H1 (cell line): ENCODE measurements around the gene SBF1. TPM values are rescaled to one million over a fixed set of nuclear protein-coding genes. Genes with fewer than 3 reads are reported as not detected.

Source experiments
- CTCF ChIA-PET: fragments of 300-600 bp; sonication (Branson Sonifier 250); formaldehyde crosslinking; loops from one replicate; lab custom pipeline; 2021; ENCODE audit not compliant: partially characterized antibody; lab: Charles Lee
- POLR2A ChIA-PET: fragments of 300-600 bp; sonication (Branson Sonifier 250); formaldehyde crosslinking; loops from one replicate; lab custom pipeline; 2021; ENCODE audit warnings: inconsistent platforms; ENCODE audit not compliant: partially characterized antibody; lab: Charles Lee
- DNase-seq, 2 experiments: peaks; one replicate each; pipeline versions ENCODE4 v3.0.0 to v3.0.0-alpha.2; 2010 to 2022; ENCODE audit warnings: low spot score in 2 of 2, low read depth in 1 of 2, mixed read lengths in 1 of 2
- FAIRE-seq: peaks from 2 replicates; lab custom pipeline; 2011; peaks lifted over from hg19 to GRCh38; lab: Jason Lieb, UNC
- H2AFZ ChIP-seq: 2 replicates; pipeline ENCODE4 v1.8.1; 2012; ENCODE audit warnings: low read length, inconsistent platforms
- H2AK5ac ChIP-seq: 2 replicates; pipeline ENCODE4 v1.6.1; 2013; ENCODE audit warnings: low read depth, low read length
- H2BK120ac ChIP-seq: replicated peaks from 2 replicates; pipeline ENCODE3; 2013; ENCODE audit warnings: low read depth, low read length, inconsistent platforms
- H2BK12ac ChIP-seq: 2 replicates; pipeline ENCODE4 v1.6.1; 2013; ENCODE audit warnings: low read depth, low read length
- H2BK15ac ChIP-seq: 2 replicates; pipeline ENCODE4 v1.6.1; 2013; ENCODE audit warnings: low read length
- H2BK20ac ChIP-seq: 2 replicates; pipeline ENCODE4 v1.6.1; 2013; ENCODE audit warnings: low read length
- H2BK5ac ChIP-seq: 2 replicates; pipeline ENCODE4 v1.6.1; 2013; ENCODE audit warnings: low read depth, low read length
- H3K14ac ChIP-seq: 2 replicates; pipeline ENCODE4 v1.6.1; 2013; ENCODE audit warnings: inconsistent platforms; ENCODE audit not compliant: insufficient read length
- H3K18ac ChIP-seq: 2 replicates; pipeline ENCODE4 v1.6.1; 2013; ENCODE audit warnings: low read length; ENCODE audit errors: extremely low read depth
- H3K23ac ChIP-seq: 2 replicates; pipeline ENCODE4 v1.6.1; 2013; ENCODE audit warnings: inconsistent platforms; ENCODE audit not compliant: insufficient read length
- H3K23me2 ChIP-seq: 2 replicates; pipeline ENCODE4 v1.6.1; 2013; ENCODE audit warnings: low read depth, low read length
- H3K27ac ChIP-seq: 2 replicates; pipeline ENCODE4 v1.6.1; 2011; ENCODE audit warnings: low read depth, low read length, inconsistent platforms
- H3K27me3 ChIP-seq, 4 experiments: replicated peaks in 1 of 4; 1 replicate in 1 of 4; 2 replicates in 3 of 4; pipeline versions ENCODE4 v1.6.1 to v1.8.1; 2011 to 2013; ENCODE audit warnings: low read length in 3 of 4, mild to moderate bottlenecking in 3 of 4, inconsistent platforms in 2 of 4, mixed read lengths in 2 of 4, moderate library complexity in 1 of 4; ENCODE audit not compliant: control insufficient read depth in 3 of 4, insufficient read depth in 3 of 4; ENCODE audit errors: extremely low read depth in 1 of 4
- H3K36me3 ChIP-seq, 4 experiments: 2 replicates each; pipeline versions ENCODE4 v1.6.1 to v1.8.1; 2011 to 2013; ENCODE audit warnings: mild to moderate bottlenecking in 4 of 4, low read length in 3 of 4, moderate library complexity in 2 of 4, control low read depth in 1 of 4, inconsistent platforms in 1 of 4; ENCODE audit not compliant: insufficient read depth in 4 of 4, control insufficient read depth in 2 of 4
- H3K4ac ChIP-seq: replicated peaks from 2 replicates; pipeline ENCODE3; 2013; ENCODE audit warnings: low read length, low read depth, mixed read lengths, inconsistent platforms; ENCODE audit not compliant: insufficient read length
- H3K4me1 ChIP-seq, 4 experiments: replicated peaks in 1 of 4; 1 replicate in 1 of 4; 2 replicates in 3 of 4; pipeline versions ENCODE4 v1.6.1 to v1.8.1; 2011 to 2013; ENCODE audit warnings: low read length in 3 of 4, inconsistent platforms in 2 of 4, mixed read lengths in 1 of 4; ENCODE audit not compliant: insufficient read depth in 4 of 4, control insufficient read depth in 3 of 4
- H3K4me2 ChIP-seq, 2 experiments: 2 replicates each; pipeline versions ENCODE4 v1.6.1 to v1.8.1; 2011 to 2013; ENCODE audit warnings: low read depth in 2 of 2, low read length in 2 of 2, control low read depth in 1 of 2, inconsistent platforms in 1 of 2, mild to moderate bottlenecking in 1 of 2; ENCODE audit not compliant: insufficient read depth in 1 of 2
- H3K4me3 ChIP-seq, 4 experiments: fragments of 200-600, 300-600 bp in 1 of 4; sonication (generic), shearing (Covaris generic), sonication (Bioruptor Twin) in 1 of 4; 2 replicates each; pipeline versions ENCODE4 v1.5.1 to v1.8.1; 2011 to 2016; ENCODE audit warnings: low read length in 4 of 4, low read depth in 3 of 4, control low read depth in 2 of 4, inconsistent platforms in 2 of 4, mild to moderate bottlenecking in 2 of 4, mixed read lengths in 1 of 4, moderate library complexity in 1 of 4; ENCODE audit not compliant: insufficient read depth in 2 of 4; ENCODE audit errors: extremely low read depth in 1 of 4
- H3K56ac ChIP-seq: replicated peaks from 2 replicates; pipeline ENCODE3; 2013; ENCODE audit warnings: low read depth, mild to moderate bottlenecking, mixed read lengths, low read length, inconsistent platforms; ENCODE audit not compliant: insufficient read length
- H3K79me1 ChIP-seq: 2 replicates; pipeline ENCODE4 v1.6.1; 2013; ENCODE audit warnings: low read depth, low read length, control low read depth
- H3K79me2 ChIP-seq, 2 experiments: 2 replicates each; pipeline versions ENCODE4 v1.6.1 to v1.8.1; 2012 to 2013; ENCODE audit warnings: low read length in 2 of 2, mild to moderate bottlenecking in 2 of 2, inconsistent platforms in 1 of 2; ENCODE audit not compliant: insufficient read depth in 2 of 2, control insufficient read depth in 1 of 2
- H3K9ac ChIP-seq, 4 experiments: replicated peaks in 1 of 4; 1 replicate in 1 of 4; 2 replicates in 3 of 4; pipeline versions ENCODE4 v1.6.1 to v1.8.1; 2011 to 2013; ENCODE audit warnings: low read depth in 3 of 4, low read length in 3 of 4, control low read depth in 2 of 4, mild to moderate bottlenecking in 2 of 4, moderate library complexity in 2 of 4, inconsistent platforms in 1 of 4; ENCODE audit errors: extremely low read depth in 1 of 4
- H3K9me3 ChIP-seq, 2 experiments: 2 replicates each; pipeline versions ENCODE4 v1.6.1 to v1.8.1; 2012 to 2013; ENCODE audit warnings: mild to moderate bottlenecking in 2 of 2, moderate library complexity in 2 of 2, control low read depth in 1 of 2, inconsistent platforms in 1 of 2, low read depth in 1 of 2, low read length in 1 of 2, mixed read lengths in 1 of 2; ENCODE audit not compliant: insufficient read depth in 2 of 2
- H4K20me1 ChIP-seq, 2 experiments: replicated peaks in 1 of 2; 2 replicates each; pipeline versions ENCODE3 to v1.8.1; 2011 to 2013; ENCODE audit warnings: inconsistent platforms in 2 of 2, low read length in 2 of 2, mild to moderate bottlenecking in 1 of 2; ENCODE audit not compliant: insufficient read depth in 2 of 2, control insufficient read depth in 1 of 2
- H4K5ac ChIP-seq: 2 replicates; pipeline ENCODE4 v1.6.1; 2013; ENCODE audit warnings: low read length, low read depth, mixed read lengths, inconsistent platforms; ENCODE audit not compliant: insufficient read length
- H4K8ac ChIP-seq: 2 replicates; pipeline ENCODE4 v1.8.0; 2013; ENCODE audit warnings: mild to moderate bottlenecking, moderate library complexity, low read length, inconsistent platforms; ENCODE audit not compliant: insufficient read depth; ENCODE audit errors: extremely low read depth
- H4K91ac ChIP-seq: replicated peaks from 2 replicates; pipeline ENCODE3; 2013; ENCODE audit warnings: low read length, mixed read lengths, inconsistent platforms; ENCODE audit not compliant: insufficient read length
- NRF1 ChIP-seq: IDR thresholded peaks from 2 replicates; pipeline ENCODE4 v1.6.1; 2011; ENCODE audit warnings: mild to moderate bottlenecking, low read depth, low read length, improper control_type of control experiment
- RNF2 ChIP-seq: fragments of 200-900, 300-1000 bp; sonication (generic); IDR thresholded peaks from 2 replicates; pipeline ENCODE4 v1.7.1; 2016; ENCODE audit warnings: borderline replicate concordance, low read depth, mild to moderate bottlenecking, antibody characterized with exemption, low read length; ENCODE audit not compliant: poor library complexity, severe bottlenecking; ENCODE audit errors: missing control alignments
- WGBS, 2 experiments: shearing (Covaris generic) in 1 of 2; methylation state at CpG; one replicate each; pipeline versions ENCODE4 v1.1.6 to v1.1.7; 2013 to 2015; ENCODE audit warnings: low lambda C conversion rate in 2 of 2, mixed read lengths in 2 of 2, inconsistent platforms in 1 of 2, low coverage in 1 of 2, missing lambda C conversion rate in 1 of 2; ENCODE audit not compliant: insufficient replicate concordance in 2 of 2, insufficient coverage in 1 of 2, insufficient read length in 1 of 2; ENCODE audit errors: extremely low coverage in 1 of 2, missing lambda C conversion rate in 1 of 2; 5-methylcytosine and 5-hydroxymethylcytosine counted together
- polyA plus RNA-seq, 7 experiments: library from polyadenylated mRNA; depleted of rRNA in 3 of 7; stranded (reverse) in 5 of 7; unstranded in 2 of 7; fragments of >200 nt in 5 of 7; fragments of 200-250 nt in 2 of 7; gene quantifications; 1 replicate in 5 of 7; 2 replicates in 1 of 7; 4 replicates in 1 of 7; pipeline versions ENCODE4 v1.2.1 to v1.2.3, GENCODE V29; 2011 to 2013; ENCODE audit warnings: missing spikeins in 2 of 7, mixed read lengths in 2 of 7
- total RNA-seq: library from RNA; stranded (reverse); fragmentation: NEBNext Ultra II Directional; extraction: Animal tissue kit (Norgen Biotek cat#: 25700); gene quantifications from 2 replicates; pipeline ENCODE4 v1.2.1, GENCODE V29; 2021
- TF ChIP-seq, protein P1 (sequence below): IDR thresholded peaks from 2 replicates; pipeline ENCODE4 v1.6.1; 2011; ENCODE audit warnings: low read depth, mild to moderate bottlenecking, low read length; ENCODE audit not compliant: insufficient read depth

Gene SBF1
- total and polyA plus RNA-seq, 2 of the 8 experiments (the other 6 are each of a cell fraction or from before 2014, with no cell fraction given), result 29.1 to 71.5 TPM

DNA sequence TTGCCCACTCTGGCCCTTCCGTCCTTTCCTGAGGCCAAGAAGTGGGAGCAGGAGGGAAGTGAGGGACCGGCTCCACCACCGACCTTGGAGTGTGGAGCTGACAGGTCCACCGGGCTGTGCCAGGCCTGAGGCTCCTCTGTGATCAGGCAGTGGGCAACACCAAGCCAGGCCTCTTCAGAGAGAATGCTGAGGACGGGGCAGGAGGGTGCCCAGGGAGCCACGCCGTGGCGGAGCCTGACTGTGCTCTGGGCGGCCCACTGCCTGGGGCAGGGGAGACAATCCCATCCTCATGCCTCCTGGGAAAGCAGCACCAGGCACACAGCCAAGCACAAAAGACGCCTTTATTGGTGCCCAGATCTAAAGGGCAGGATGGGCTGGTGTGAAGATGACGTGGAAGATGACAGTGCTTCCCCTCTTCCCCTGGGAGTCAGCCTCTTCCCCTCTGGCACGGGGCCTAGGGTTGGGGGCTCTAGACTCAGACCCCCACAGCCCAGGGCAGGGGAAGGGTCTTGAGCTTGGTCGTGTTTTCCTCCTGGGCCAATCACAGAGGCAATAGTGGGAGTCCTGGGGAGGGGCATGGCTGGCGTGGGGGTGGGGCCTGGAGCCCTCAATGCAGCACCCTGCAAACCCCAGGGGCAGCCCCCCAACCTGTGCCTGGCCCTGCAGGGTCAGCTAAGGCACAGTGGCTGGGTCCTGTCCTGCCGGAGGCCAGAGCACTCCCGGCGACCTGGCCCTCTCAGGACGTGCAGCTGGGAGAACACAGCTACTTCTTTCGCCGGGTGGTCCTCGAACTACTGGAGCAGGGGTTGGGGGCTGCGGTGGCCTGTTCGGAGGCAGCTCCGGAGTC, 28.0 kb upstream of the SBF1 start:
- Histone ChIP-seq H3K79me1 (peaks cover 3% of the 10 kb centered on the region; the same call in 1 of the 2 replicates), H4K8ac (no peak overlapping the region; the same call in 1 of the 2 replicates), H2BK20ac (no peak overlapping the region), H3K27ac (no peak overlapping the region), H3K4ac (no peak overlapping the region), H4K20me1 (peaks cover 0 to 13% of the 10 kb centered on the region in 2 experiments), H2BK12ac (no peak overlapping the region), H3K23ac (no peak overlapping the region), H3K4me3 (no peak overlapping the region), H4K5ac (no peak overlapping the region), H3K9me3 (no peaks in the 10 kb centered on the region), H3K27me3 (no peaks in the 10 kb centered on the region), H3K23me2 (peaks cover 7% of the 10 kb centered on the region; the same call in 1 of the 2 replicates), H3K79me2 (no peaks in the 10 kb centered on the region), H2BK15ac (no peak overlapping the region), H3K4me2 (no peak overlapping the region), H3K56ac (no peak overlapping the region), H2BK120ac (no peak overlapping the region), H3K14ac (no peak overlapping the region), H4K91ac (no peak overlapping the region), H3K36me3 (peaks cover 0 to 15% (median 0%) of the 10 kb centered on the region in 4 experiments; a peak in 2 of 8 replicates), H2BK5ac (no peak overlapping the region), H3K4me1 (peaks cover 0 to 8% (median 4%) of the 10 kb centered on the region in 4 experiments; a peak in 5 of 7 replicates), H2AFZ (no peak overlapping the region), H3K9ac (no peak overlapping the region), H2AK5ac (no peak overlapping the region), H3K18ac (no peak overlapping the region)
- FAIRE-seq (no peak), DNase-seq (no peak)
- TF ChIP-seq, protein P1, sequence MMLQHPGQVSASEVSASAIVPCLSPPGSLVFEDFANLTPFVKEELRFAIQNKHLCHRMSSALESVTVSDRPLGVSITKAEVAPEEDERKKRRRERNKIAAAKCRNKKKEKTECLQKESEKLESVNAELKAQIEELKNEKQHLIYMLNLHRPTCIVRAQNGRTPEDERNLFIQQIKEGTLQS, result no peak
- TF ChIP-seq NRF1 (no peak), RNF2 (no peak)
- ChIA-PET POLR2A (interaction anchor here (1.1 to 3.4 kb wide), 2 partner anchors 12 to 18 kb away, joined by 3 to 21 read pairs; no protein-coding TSS in a partner anchor), CTCF (interaction anchor here (0.7 to 2.7 kb wide), 11 partner anchors 11 to 189 kb away, joined by 3 to 11 read pairs (median 3); partner anchors contain the start of gene MIOX)
- WGBS, 2 experiments, result 90% methylated on average over 24 of the region's 24 CpGs; no CpG with 5 or more reads in 1 of the 2 experiments
